SK-N-SH treated with all-trans-retinoic acid at 6 μM for 48 hours (cell line): ENCODE measurements around the gene SF1.

Experiments
- ATAC-seq: fragments of 200-7000 bp; cut with Tn5 transposase; 3 replicates; pipeline ENCODE4 v1.9.1; 2020; ENCODE audit warnings: mild to moderate bottlenecking, moderate library complexity
- ARNTL ChIP-seq: fragments of 450-650 bp; formaldehyde crosslinking; IDR thresholded peaks from 2 replicates; pipeline ENCODE4 v1.5.0; 2020; ENCODE audit warnings: low read depth, mild to moderate bottlenecking, moderate library complexity, borderline replicate concordance
- BACH2 ChIP-seq: fragments of 250-450 bp; sonication (Bioruptor Pico); IDR thresholded peaks from 2 replicates; pipeline ENCODE4 v1.9.0; 2021; ENCODE audit warnings: mild to moderate bottlenecking, borderline replicate concordance
- CSDC2 ChIP-seq: fragments of 250-450 bp; sonication (Bioruptor Pico); IDR thresholded peaks from 2 replicates; pipeline ENCODE4 v1.5.0; 2020; ENCODE audit warnings: mild to moderate bottlenecking, moderate library complexity
- GLIS3 ChIP-seq: fragments of 250-450 bp; sonication (Bioruptor Pico); IDR thresholded peaks from 2 replicates; pipeline ENCODE4 v1.5.0; 2020; ENCODE audit warnings: mild to moderate bottlenecking, moderate library complexity
- ISL1 ChIP-seq: fragments of 250-450 bp; sonication (Bioruptor Pico); IDR thresholded peaks from 2 replicates; pipeline ENCODE4 v2.1.2; 2022; ENCODE audit warnings: mild to moderate bottlenecking, moderate library complexity
- OSR1 ChIP-seq: fragments of 250-450 bp; sonication (Bioruptor Pico); IDR thresholded peaks from 2 replicates; pipeline ENCODE4 v1.8.0; 2022; ENCODE audit warnings: moderate library complexity, mild to moderate bottlenecking, inconsistent platforms
- PPARA ChIP-seq: fragments of 250-450 bp; sonication (Bioruptor Pico); IDR thresholded peaks from 2 replicates; pipeline ENCODE4 v1.5.0; 2020; ENCODE audit warnings: mild to moderate bottlenecking, borderline replicate concordance
- RARB ChIP-seq: fragments of 250-450 bp; sonication (Bioruptor Pico); IDR thresholded peaks from 2 replicates; pipeline ENCODE4 v1.8.0; 2021; ENCODE audit warnings: mild to moderate bottlenecking, moderate library complexity
- SNAI2 ChIP-seq: fragments of 250-450 bp; sonication (Bioruptor Pico); IDR thresholded peaks from 2 replicates; pipeline ENCODE4 v1.5.0; 2020; ENCODE audit warnings: mild to moderate bottlenecking, moderate library complexity
- ZC3H10 ChIP-seq: fragments of 250-450 bp; sonication (Bioruptor Pico); IDR thresholded peaks from 2 replicates; pipeline ENCODE4 v1.5.1; 2021; ENCODE audit warnings: mild to moderate bottlenecking, moderate library complexity
- ZFP30 ChIP-seq: fragments of 450-650 bp; formaldehyde crosslinking; IDR thresholded peaks from 2 replicates; pipeline ENCODE4 v1.5.0; 2022; ENCODE audit warnings: mild to moderate bottlenecking, moderate library complexity
- ZNF565 ChIP-seq: fragments of 450-650 bp; formaldehyde crosslinking; conservative IDR thresholded peaks from 2 replicates; pipeline ENCODE4 v1.5.0; 2020; ENCODE audit warnings: low read depth, mild to moderate bottlenecking, moderate library complexity
- ZNF70 ChIP-seq: fragments of 450-650 bp; formaldehyde crosslinking; IDR thresholded peaks from 2 replicates; pipeline ENCODE4 v1.5.0; 2020; ENCODE audit warnings: mild to moderate bottlenecking, moderate library complexity
- ZNF8 ChIP-seq: fragments of 450-650 bp; formaldehyde crosslinking; IDR thresholded peaks from 2 replicates; pipeline ENCODE4 v1.5.0; 2020; ENCODE audit warnings: mild to moderate bottlenecking, moderate library complexity
- TF ChIP-seq, protein P1 (sequence below): fragments of 250-450 bp; sonication (Bioruptor Pico); IDR thresholded peaks from 2 replicates; pipeline ENCODE4 v1.5.1; 2020; ENCODE audit warnings: low read depth, mild to moderate bottlenecking, moderate library complexity
- TF ChIP-seq, protein P2 (sequence below): fragments of 250-450 bp; sonication (Bioruptor Pico); IDR thresholded peaks from 2 replicates; pipeline ENCODE4 v1.8.0; 2020; ENCODE audit warnings: mild to moderate bottlenecking, moderate library complexity, borderline replicate concordance
- TF ChIP-seq, protein P3 (sequence below): fragments of 250-450 bp; sonication (Bioruptor Pico); IDR thresholded peaks from 2 replicates; pipeline ENCODE4 v1.5.0; 2020; ENCODE audit warnings: mild to moderate bottlenecking, moderate library complexity
- TF ChIP-seq, protein P4 (sequence below): fragments of 250-450 bp; sonication (Bioruptor Pico); IDR thresholded peaks from 2 replicates; pipeline ENCODE4 v1.5.1; 2021; ENCODE audit warnings: mild to moderate bottlenecking, moderate library complexity
- TF ChIP-seq, protein P5 (sequence below): fragments of 250-450 bp; sonication (Bioruptor Pico); IDR thresholded peaks from 2 replicates; pipeline ENCODE4 v1.8.0; 2021; ENCODE audit warnings: low read depth, mild to moderate bottlenecking, moderate library complexity, borderline replicate concordance

The SF1 gene

DNA sequence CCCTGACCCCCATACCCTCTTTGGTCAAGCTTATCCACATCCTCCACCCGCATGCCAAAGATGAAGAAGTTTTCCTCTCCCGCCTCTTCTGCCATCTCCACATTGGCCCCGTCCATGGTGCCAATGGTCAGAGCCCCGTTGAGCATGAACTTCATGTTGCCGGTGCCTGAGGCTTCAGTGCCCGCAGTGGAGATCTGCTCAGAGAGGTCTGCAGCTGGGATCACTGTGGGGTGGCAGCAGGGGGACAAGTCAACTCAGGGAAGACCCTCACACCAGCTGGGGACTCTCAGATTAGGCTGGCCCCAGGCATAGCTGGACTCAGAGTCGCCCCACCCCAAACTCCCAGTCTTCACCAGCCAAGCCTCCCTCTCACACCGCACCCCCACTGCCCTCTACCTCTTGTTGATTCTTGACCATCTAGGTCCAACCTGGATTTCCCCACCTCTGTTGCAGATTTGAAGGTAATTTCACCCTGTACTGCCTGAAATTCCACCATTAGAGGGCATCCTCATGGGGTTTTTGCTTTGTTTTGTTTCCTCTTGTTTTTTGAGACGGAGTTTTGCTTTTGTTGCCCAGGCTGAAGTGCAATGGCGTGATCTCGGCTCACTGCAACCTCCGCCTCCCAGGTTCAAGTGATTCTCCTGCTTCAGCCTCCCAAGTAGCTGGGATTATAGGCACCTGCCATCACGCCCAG is 27.8 kb downstream of the SF1 start:
- TF ChIP-seq, protein P1, sequence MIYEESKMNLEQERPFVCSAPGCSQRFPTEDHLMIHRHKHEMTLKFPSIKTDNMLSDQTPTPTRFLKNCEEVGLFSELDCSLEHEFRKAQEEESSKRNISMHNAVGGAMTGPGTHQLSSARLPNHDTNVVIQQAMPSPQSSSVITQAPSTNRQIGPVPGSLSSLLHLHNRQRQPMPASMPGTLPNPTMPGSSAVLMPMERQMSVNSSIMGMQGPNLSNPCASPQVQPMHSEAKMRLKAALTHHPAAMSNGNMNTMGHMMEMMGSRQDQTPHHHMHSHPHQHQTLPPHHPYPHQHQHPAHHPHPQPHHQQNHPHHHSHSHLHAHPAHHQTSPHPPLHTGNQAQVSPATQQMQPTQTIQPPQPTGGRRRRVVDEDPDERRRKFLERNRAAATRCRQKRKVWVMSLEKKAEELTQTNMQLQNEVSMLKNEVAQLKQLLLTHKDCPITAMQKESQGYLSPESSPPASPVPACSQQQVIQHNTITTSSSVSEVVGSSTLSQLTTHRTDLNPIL (CRISPR knock-in tag), result no peak
- TF ChIP-seq, protein P2, sequence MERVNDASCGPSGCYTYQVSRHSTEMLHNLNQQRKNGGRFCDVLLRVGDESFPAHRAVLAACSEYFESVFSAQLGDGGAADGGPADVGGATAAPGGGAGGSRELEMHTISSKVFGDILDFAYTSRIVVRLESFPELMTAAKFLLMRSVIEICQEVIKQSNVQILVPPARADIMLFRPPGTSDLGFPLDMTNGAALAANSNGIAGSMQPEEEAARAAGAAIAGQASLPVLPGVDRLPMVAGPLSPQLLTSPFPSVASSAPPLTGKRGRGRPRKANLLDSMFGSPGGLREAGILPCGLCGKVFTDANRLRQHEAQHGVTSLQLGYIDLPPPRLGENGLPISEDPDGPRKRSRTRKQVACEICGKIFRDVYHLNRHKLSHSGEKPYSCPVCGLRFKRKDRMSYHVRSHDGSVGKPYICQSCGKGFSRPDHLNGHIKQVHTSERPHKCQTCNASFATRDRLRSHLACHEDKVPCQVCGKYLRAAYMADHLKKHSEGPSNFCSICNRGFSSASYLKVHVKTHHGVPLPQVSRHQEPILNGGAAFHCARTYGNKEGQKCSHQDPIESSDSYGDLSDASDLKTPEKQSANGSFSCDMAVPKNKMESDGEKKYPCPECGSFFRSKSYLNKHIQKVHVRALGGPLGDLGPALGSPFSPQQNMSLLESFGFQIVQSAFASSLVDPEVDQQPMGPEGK (CRISPR knock-in tag), result no peak
- TF ChIP-seq ZNF8 (no peak), CSDC2 (CRISPR knock-in tag) (no peak), ZFP30 (CRISPR knock-in tag) (no peak), PPARA (CRISPR knock-in tag) (no peak), ZNF70 (CRISPR knock-in tag) (no peak), ZC3H10 (CRISPR knock-in tag) (no peak), ZNF565 (no peak)
- TF ChIP-seq, protein P3, sequence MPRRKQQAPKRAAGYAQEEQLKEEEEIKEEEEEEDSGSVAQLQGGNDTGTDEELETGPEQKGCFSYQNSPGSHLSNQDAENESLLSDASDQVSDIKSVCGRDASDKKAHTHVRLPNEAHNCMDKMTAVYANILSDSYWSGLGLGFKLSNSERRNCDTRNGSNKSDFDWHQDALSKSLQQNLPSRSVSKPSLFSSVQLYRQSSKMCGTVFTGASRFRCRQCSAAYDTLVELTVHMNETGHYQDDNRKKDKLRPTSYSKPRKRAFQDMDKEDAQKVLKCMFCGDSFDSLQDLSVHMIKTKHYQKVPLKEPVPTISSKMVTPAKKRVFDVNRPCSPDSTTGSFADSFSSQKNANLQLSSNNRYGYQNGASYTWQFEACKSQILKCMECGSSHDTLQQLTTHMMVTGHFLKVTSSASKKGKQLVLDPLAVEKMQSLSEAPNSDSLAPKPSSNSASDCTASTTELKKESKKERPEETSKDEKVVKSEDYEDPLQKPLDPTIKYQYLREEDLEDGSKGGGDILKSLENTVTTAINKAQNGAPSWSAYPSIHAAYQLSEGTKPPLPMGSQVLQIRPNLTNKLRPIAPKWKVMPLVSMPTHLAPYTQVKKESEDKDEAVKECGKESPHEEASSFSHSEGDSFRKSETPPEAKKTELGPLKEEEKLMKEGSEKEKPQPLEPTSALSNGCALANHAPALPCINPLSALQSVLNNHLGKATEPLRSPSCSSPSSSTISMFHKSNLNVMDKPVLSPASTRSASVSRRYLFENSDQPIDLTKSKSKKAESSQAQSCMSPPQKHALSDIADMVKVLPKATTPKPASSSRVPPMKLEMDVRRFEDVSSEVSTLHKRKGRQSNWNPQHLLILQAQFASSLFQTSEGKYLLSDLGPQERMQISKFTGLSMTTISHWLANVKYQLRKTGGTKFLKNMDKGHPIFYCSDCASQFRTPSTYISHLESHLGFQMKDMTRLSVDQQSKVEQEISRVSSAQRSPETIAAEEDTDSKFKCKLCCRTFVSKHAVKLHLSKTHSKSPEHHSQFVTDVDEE (CRISPR knock-in tag), result no peak
- no peak for ATAC-seq

DNA sequence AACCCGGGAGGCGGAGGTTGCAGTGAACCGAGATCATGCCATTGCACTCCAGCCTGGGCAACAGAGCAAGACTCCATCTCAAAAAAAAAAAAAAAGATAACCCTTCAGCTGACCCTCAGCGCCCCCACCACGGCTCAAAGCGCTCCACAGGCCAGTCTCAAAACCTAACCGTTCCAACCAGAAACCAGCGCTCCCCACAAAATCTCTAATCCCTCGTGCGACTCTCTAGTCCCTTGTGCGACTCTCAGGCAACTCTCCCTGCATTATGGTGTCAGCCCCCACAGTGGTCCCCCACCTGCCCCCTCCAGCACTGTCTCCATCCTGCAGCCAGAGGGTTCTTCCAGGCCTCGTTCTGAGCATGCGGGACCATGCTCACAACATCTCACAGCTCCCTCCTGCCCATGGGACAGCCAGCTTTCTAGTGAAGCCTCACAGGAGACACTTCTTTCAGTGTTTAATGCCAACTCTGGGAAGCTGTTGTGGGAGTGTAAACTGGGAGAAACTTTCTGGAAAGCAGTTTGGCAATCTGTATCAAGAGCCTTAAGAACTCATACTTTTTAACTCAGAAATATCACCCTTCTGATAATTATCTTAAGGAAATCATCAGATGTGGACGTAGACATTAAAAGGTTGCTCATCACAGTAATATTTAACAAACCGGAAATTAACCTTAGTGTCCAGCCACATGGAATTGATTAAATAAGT is 30.2 kb downstream of the SF1 start:
- TF ChIP-seq ARNTL (no peak), ZNF565 (no peak), RARB (CRISPR knock-in tag) (no peak), ZFP30 (CRISPR knock-in tag) (no peak), BACH2 (CRISPR knock-in tag) (no peak), GLIS3 (CRISPR knock-in tag) (no peak), ZNF8 (no peak), OSR1 (no peak), SNAI2 (CRISPR knock-in tag) (no peak), ISL1 (CRISPR knock-in tag) (no peak)
- TF ChIP-seq, protein P4, sequence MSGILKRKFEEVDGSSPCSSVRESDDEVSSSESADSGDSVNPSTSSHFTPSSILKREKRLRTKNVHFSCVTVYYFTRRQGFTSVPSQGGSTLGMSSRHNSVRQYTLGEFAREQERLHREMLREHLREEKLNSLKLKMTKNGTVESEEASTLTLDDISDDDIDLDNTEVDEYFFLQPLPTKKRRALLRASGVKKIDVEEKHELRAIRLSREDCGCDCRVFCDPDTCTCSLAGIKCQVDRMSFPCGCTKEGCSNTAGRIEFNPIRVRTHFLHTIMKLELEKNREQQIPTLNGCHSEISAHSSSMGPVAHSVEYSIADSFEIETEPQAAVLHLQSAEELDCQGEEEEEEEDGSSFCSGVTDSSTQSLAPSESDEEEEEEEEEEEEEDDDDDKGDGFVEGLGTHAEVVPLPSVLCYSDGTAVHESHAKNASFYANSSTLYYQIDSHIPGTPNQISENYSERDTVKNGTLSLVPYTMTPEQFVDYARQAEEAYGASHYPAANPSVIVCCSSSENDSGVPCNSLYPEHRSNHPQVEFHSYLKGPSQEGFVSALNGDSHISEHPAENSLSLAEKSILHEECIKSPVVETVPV (CRISPR knock-in tag), result no peak
- TF ChIP-seq, protein P3 (CRISPR knock-in tag), result no peak
- TF ChIP-seq, protein P5, sequence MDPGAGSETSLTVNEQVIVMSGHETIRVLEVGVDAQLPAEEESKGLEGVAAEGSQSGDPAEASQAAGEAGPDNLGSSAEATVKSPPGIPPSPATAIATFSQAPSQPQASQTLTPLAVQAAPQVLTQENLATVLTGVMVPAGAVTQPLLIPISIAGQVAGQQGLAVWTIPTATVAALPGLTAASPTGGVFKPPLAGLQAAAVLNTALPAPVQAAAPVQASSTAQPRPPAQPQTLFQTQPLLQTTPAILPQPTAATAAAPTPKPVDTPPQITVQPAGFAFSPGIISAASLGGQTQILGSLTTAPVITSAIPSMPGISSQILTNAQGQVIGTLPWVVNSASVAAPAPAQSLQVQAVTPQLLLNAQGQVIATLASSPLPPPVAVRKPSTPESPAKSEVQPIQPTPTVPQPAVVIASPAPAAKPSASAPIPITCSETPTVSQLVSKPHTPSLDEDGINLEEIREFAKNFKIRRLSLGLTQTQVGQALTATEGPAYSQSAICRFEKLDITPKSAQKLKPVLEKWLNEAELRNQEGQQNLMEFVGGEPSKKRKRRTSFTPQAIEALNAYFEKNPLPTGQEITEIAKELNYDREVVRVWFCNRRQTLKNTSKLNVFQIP (CRISPR knock-in tag), result no peak
- TF ChIP-seq, protein P1 (CRISPR knock-in tag), result no peak
- TF ChIP-seq, protein P2 (CRISPR knock-in tag), result no peak
- peak; percentile 7; the same call in 2 of the 3 replicates for ATAC-seq
